NT2/D1 (cell line): Measurements from ENCODE around the gene MYO15B.

Experiments
- SUZ12 ChIP-seq: IDR thresholded peaks from 2 replicates; pipeline ENCODE4 v1.6.1; 2011; ENCODE audit not compliant: insufficient read length, insufficient read depth; ENCODE audit errors: extremely low read depth
- YY1 ChIP-seq: IDR thresholded peaks from 2 replicates; pipeline ENCODE4 v1.6.1; 2011; ENCODE audit not compliant: insufficient read length, insufficient read depth

- TF ChIP-seq YY1, result no peak
- TF ChIP-seq SUZ12, result no peak
Observed at GRCh38 chr17:75628425-75628824, 40.8 kb downstream of the MYO15B start.
